ENCODE data around the gene EMID1. TPM values are rescaled to one million over a fixed set of nuclear protein-coding genes. Genes with fewer than 3 reads are reported as not detected.

EMID1 gene
- polyA plus RNA-seq, 1 of the 3 experiments (the other 2 are of a cell fraction) = 1.1 TPM

DNA sequence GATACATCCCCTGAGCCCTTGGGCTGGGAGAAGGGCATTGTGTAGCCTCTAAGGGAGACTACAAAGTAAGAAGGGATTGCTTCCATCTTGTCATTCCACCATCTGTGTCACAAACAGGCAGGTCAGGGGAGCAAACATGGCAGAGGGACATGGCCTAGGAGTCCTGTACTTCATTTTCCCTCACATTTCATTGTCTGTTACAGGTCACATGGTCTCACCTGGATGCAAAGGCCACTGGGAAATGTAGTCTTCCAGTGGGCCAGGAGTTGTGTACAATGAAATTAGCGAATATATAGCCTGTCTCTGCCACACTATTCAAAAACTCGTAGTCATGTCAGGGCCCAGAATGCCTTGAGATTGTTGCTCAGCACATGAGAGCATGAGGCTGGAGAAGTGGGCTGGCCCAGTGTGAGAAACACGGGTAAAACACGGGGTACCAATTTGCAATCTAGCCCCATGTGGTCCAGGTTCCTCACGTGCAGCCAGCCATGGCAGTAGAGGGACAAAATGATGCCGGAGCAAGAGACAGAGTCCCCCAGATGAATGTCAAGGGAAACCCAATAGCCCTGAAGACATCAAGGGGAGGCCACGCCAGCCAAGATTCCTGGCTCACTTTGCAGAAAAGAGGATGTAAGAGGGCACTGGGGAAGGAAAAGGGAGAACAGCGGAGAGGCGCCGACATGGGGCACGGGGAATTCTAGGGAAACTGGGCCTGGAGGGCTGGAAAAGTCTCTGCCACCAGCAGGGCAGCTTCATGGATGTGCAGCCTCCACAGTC is 47.7 kb upstream of the EMID1 start:
- H3K4me1 ChIP-seq (ENCODE audit: control insufficient read depth in 1 of 2, insufficient read depth in 2 of 2, low read depth in 1 of 2, low read length in 1 of 2) = no peaks in the 10 kb centered on the region; a peak in 2 of 4 replicates
- H3K79me2 ChIP-seq (ENCODE audit: insufficient read depth) = no peaks in the 10 kb centered on the region
- no peaks in the 10 kb centered on the region for H3K27me3 ChIP-seq (ENCODE audit: insufficient read depth)
- no peaks in the 10 kb centered on the region for H3F3A ChIP-seq (replicated peaks; ENCODE audit: insufficient read depth)
- H3K9ac ChIP-seq = no peak overlapping the region
- ChIA-PET POLR2A (no interaction called here), CTCF (interaction anchor here (5.1 kb wide), 1 partner anchor 87 kb away, joined by 40 read pairs; no protein-coding TSS in a partner anchor)
- H3K27ac ChIP-seq (ENCODE audit: low read depth in 2 of 2, low read length in 1 of 2) = no peak overlapping the region
- no peaks in the 10 kb centered on the region for H3K36me3 ChIP-seq (replicated peaks in 1 of 2; ENCODE audit: control insufficient read depth in 1 of 2, insufficient read depth in 2 of 2, low read length in 1 of 2)
- 92% methylated on average over 11 of the region's 11 CpGs for WGBS (ENCODE audit: low lambda C conversion rate)
- no peaks in the 10 kb centered on the region for H3K9me3 ChIP-seq
- H4K20me1 ChIP-seq (ENCODE audit: insufficient read depth) = no peaks in the 10 kb centered on the region
- TF ChIP-seq FOXJ3 (CRISPR knock-in tag; IDR thresholded peaks at IDR 0.05) (no peak), CHD2 (IDR thresholded peaks at IDR 0.05; ENCODE audit: low read length, partially characterized antibody) (no peak), EZH2phosphoT487 (IDR thresholded peaks at IDR 0.05; ENCODE audit: borderline replicate concordance, low read depth) (no peak)
- TF ChIP-seq, protein P1, sequence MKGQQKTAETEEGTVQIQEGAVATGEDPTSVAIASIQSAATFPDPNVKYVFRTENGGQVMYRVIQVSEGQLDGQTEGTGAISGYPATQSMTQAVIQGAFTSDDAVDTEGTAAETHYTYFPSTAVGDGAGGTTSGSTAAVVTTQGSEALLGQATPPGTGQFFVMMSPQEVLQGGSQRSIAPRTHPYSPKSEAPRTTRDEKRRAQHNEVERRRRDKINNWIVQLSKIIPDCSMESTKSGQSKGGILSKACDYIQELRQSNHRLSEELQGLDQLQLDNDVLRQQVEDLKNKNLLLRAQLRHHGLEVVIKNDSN (IDR thresholded peaks at IDR 0.05; ENCODE audit: borderline replicate concordance, low read depth) = peak; percentile 74; the same call in 1 of the 2 replicates
- no peak overlapping the region for H3K4me2 ChIP-seq
- H3K4me3 ChIP-seq (ENCODE audit: low read depth in 2 of 2, low read length in 1 of 2) = no peak overlapping the region
- H3K9me2 ChIP-seq = no peaks in the 10 kb centered on the region
- no peak for DNase-seq
- no peak overlapping the region for H2AFZ ChIP-seq (ENCODE audit: low read depth)

DNA sequence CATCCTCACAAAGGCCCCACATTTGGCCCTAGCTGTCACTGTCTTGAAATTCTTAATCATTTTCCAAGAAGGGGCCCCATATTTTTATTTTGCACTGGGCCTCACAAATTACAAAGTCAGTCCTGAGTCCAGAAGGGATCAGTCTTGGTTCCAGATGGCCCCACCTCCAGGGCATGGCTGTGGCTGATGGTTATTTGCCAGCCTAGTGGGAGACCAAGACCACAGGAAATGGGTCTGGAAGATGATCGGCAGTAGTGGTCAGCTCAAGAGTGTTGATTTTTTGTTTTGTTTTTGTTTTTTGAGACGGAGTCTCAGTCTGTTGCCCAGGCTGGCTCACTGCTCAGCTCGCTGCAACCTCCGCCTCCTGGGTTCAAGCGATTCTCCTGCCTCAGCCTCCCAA is 47.1 kb upstream of the EMID1 start:
- Histone ChIP-seq H3K36me3 (replicated peaks in 1 of 2; ENCODE audit: control insufficient read depth in 1 of 2, insufficient read depth in 2 of 2, low read length in 1 of 2) (no peaks in the 10 kb centered on the region), H3K79me2 (ENCODE audit: insufficient read depth) (no peaks in the 10 kb centered on the region), H3K27me3 (ENCODE audit: insufficient read depth) (no peaks in the 10 kb centered on the region), H3K9ac (no peak overlapping the region), H3K4me2 (no peak overlapping the region), H3K9me3 (no peaks in the 10 kb centered on the region), H3K9me2 (no peaks in the 10 kb centered on the region), H4K20me1 (ENCODE audit: insufficient read depth) (no peaks in the 10 kb centered on the region), H3K27ac (ENCODE audit: low read depth in 2 of 2, low read length in 1 of 2) (no peak overlapping the region), H3K4me1 (ENCODE audit: control insufficient read depth in 1 of 2, insufficient read depth in 2 of 2, low read depth in 1 of 2, low read length in 1 of 2) (no peaks in the 10 kb centered on the region; a peak in 1 of 4 replicates), H3K4me3 (ENCODE audit: low read depth in 2 of 2, low read length in 1 of 2) (no peak overlapping the region), H3F3A (replicated peaks; ENCODE audit: insufficient read depth) (no peaks in the 10 kb centered on the region), H2AFZ (ENCODE audit: low read depth) (no peak overlapping the region)
- 89% methylated on average over 5 of the region's 5 CpGs for WGBS (ENCODE audit: low lambda C conversion rate)
- POLR2A ChIA-PET = no interaction called here
- CTCF ChIA-PET = interaction anchor here (0.7 kb wide), 1 partner anchor 87 kb away, joined by 3 read pairs; no protein-coding TSS in a partner anchor
- no peak for DNase-seq
- TF ChIP-seq TCF12 (IDR thresholded peaks at IDR 0.05) (no peak), RCOR1 (IDR thresholded peaks at IDR 0.05; ENCODE audit: low read length) (no peak), SMC3 (IDR thresholded peaks at IDR 0.05; ENCODE audit: low read depth, low read length) (no peak), NRF1 (IDR thresholded peaks at IDR 0.05; ENCODE audit: low read depth, low read length) (no peak), GABPA (IDR thresholded peaks at IDR 0.05; ENCODE audit: low read depth) (no peak), EP300 (IDR thresholded peaks at IDR 0.05; ENCODE audit: borderline replicate concordance in 1 of 2, low read depth in 1 of 2, low read length in 1 of 2) (no peak), RAD21 (IDR thresholded peaks at IDR 0.05; ENCODE audit: low read length) (no peak), EZH2phosphoT487 (IDR thresholded peaks at IDR 0.05; ENCODE audit: borderline replicate concordance, low read depth) (no peak), ELF1 (IDR thresholded peaks at IDR 0.05) (no peak), CHD2 (IDR thresholded peaks at IDR 0.05; ENCODE audit: low read length, partially characterized antibody) (no peak), NFIC (IDR thresholded peaks at IDR 0.05; ENCODE audit: borderline replicate concordance) (no peak), RXRA (IDR thresholded peaks at IDR 0.05; ENCODE audit: borderline replicate concordance, low read depth) (no peak)
- TF ChIP-seq, protein P2, sequence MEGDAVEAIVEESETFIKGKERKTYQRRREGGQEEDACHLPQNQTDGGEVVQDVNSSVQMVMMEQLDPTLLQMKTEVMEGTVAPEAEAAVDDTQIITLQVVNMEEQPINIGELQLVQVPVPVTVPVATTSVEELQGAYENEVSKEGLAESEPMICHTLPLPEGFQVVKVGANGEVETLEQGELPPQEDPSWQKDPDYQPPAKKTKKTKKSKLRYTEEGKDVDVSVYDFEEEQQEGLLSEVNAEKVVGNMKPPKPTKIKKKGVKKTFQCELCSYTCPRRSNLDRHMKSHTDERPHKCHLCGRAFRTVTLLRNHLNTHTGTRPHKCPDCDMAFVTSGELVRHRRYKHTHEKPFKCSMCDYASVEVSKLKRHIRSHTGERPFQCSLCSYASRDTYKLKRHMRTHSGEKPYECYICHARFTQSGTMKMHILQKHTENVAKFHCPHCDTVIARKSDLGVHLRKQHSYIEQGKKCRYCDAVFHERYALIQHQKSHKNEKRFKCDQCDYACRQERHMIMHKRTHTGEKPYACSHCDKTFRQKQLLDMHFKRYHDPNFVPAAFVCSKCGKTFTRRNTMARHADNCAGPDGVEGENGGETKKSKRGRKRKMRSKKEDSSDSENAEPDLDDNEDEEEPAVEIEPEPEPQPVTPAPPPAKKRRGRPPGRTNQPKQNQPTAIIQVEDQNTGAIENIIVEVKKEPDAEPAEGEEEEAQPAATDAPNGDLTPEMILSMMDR (IDR thresholded peaks at IDR 0.05) = no peak
- TF ChIP-seq, protein P3, sequence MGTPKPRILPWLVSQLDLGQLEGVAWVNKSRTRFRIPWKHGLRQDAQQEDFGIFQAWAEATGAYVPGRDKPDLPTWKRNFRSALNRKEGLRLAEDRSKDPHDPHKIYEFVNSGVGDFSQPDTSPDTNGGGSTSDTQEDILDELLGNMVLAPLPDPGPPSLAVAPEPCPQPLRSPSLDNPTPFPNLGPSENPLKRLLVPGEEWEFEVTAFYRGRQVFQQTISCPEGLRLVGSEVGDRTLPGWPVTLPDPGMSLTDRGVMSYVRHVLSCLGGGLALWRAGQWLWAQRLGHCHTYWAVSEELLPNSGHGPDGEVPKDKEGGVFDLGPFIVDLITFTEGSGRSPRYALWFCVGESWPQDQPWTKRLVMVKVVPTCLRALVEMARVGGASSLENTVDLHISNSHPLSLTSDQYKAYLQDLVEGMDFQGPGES (IDR thresholded peaks at IDR 0.05; ENCODE audit: low read depth, low read length) = no peak
